HL-60 (cell line): ENCODE data around the gene OR10K1.

Source experiments
- GABPA ChIP-seq: IDR thresholded peaks from 2 replicates; pipeline ENCODE4 v1.6.1; 2012; ENCODE audit warnings: low read depth
- POLR2AphosphoS5 ChIP-seq: IDR thresholded peaks from 2 replicates; pipeline ENCODE4 v1.6.1; 2012; ENCODE audit warnings: low read depth
- SPI1 ChIP-seq: IDR thresholded peaks from 2 replicates; pipeline ENCODE4 v1.6.1; 2012; ENCODE audit warnings: low read depth, mild to moderate bottlenecking, borderline replicate concordance
- TF ChIP-seq, protein P1 (sequence below): IDR thresholded peaks from one replicate; pipeline ENCODE4 v1.5.1; 2011; ENCODE audit warnings: low read length, control low read depth, inconsistent platforms; ENCODE audit not compliant: insufficient read depth
- TF ChIP-seq, protein P2 (sequence below): IDR thresholded peaks from 2 replicates; pipeline ENCODE4 v1.6.1; 2012; ENCODE audit warnings: low read depth; ENCODE audit not compliant: insufficient replicate concordance

DNA sequence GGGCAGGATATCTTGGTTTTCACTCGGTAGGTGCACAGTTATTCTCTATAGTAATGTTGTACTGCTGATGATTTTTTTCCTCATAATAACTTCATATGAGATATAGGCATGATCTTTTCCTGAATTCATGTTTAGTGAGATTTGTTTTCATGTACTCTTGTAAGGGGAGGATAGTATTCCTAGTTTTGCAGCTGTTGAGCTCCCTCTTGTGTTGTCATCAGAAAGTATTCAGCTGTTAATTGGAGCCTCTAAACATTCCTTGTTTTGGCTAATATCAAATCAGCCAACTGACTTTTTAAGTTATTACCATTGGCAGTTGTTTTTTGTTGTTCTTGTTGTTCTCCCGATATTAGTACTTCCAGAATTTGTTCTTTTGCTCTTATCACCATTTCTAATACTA lies 34.7 kb downstream of the OR10K1 start:
- TF ChIP-seq, protein P1, sequence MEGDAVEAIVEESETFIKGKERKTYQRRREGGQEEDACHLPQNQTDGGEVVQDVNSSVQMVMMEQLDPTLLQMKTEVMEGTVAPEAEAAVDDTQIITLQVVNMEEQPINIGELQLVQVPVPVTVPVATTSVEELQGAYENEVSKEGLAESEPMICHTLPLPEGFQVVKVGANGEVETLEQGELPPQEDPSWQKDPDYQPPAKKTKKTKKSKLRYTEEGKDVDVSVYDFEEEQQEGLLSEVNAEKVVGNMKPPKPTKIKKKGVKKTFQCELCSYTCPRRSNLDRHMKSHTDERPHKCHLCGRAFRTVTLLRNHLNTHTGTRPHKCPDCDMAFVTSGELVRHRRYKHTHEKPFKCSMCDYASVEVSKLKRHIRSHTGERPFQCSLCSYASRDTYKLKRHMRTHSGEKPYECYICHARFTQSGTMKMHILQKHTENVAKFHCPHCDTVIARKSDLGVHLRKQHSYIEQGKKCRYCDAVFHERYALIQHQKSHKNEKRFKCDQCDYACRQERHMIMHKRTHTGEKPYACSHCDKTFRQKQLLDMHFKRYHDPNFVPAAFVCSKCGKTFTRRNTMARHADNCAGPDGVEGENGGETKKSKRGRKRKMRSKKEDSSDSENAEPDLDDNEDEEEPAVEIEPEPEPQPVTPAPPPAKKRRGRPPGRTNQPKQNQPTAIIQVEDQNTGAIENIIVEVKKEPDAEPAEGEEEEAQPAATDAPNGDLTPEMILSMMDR: peak; percentile 8
- no peak for TF ChIP-seq POLR2AphosphoS5
- TF ChIP-seq SPI1: no peak
- TF ChIP-seq, protein P2, sequence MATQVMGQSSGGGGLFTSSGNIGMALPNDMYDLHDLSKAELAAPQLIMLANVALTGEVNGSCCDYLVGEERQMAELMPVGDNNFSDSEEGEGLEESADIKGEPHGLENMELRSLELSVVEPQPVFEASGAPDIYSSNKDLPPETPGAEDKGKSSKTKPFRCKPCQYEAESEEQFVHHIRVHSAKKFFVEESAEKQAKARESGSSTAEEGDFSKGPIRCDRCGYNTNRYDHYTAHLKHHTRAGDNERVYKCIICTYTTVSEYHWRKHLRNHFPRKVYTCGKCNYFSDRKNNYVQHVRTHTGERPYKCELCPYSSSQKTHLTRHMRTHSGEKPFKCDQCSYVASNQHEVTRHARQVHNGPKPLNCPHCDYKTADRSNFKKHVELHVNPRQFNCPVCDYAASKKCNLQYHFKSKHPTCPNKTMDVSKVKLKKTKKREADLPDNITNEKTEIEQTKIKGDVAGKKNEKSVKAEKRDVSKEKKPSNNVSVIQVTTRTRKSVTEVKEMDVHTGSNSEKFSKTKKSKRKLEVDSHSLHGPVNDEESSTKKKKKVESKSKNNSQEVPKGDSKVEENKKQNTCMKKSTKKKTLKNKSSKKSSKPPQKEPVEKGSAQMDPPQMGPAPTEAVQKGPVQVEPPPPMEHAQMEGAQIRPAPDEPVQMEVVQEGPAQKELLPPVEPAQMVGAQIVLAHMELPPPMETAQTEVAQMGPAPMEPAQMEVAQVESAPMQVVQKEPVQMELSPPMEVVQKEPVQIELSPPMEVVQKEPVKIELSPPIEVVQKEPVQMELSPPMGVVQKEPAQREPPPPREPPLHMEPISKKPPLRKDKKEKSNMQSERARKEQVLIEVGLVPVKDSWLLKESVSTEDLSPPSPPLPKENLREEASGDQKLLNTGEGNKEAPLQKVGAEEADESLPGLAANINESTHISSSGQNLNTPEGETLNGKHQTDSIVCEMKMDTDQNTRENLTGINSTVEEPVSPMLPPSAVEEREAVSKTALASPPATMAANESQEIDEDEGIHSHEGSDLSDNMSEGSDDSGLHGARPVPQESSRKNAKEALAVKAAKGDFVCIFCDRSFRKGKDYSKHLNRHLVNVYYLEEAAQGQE: no peak
- no peak for TF ChIP-seq GABPA
